ENCODE data around the gene SIRT2.
"Not testable (repeated sequence)": the region's sequence is repeated elsewhere in the genome, so short reads cannot be mapped to it uniquely, and the experiment has no call there.

DNA sequence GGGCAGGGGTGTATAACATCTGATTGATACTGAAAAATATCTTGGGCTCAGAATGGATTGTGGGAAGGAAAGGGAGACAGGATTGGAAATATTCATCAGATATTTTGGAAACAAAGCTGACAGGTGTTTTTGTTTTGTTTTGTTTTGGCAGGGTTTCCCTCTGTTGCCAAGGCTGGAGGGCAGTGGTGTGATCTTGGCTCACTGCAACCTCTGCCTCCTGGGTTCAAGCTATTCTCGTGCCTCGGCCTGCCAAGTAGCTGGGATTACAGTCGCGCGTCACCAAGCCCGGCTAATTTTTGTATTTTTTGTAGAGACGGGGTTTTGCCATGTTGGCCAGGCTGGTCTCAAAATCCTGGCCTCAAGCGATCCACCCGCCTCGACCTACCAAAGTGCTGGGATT, 26.0 kb downstream of the SIRT2 start:
- TF ChIP-seq CTCF, POLR2A (IDR thresholded peaks at IDR 0.05): not testable (repeated sequence)
